Measurements from ENCODE around the gene FAM174B. TPM values are rescaled to one million over a fixed set of nuclear protein-coding genes. Genes with fewer than 3 reads are reported as not detected.

The FAM174B gene
- total RNA-seq, 4 donors from 2014 or later, result 6.6 to 16.5 (median 9.7) TPM

GRCh38 chr15:92665100-92665555 lies 9.6 kb upstream of the FAM174B start:
- Histone ChIP-seq H3K27me3 (no peaks in the 10 kb centered on the region), H3K4me3 (no peak overlapping the region), H3K4me1 (peaks cover 0 to 37% (median 14%) of the 10 kb centered on the region in 4 donors), H3K9me3 (no peaks in the 10 kb centered on the region), H3K27ac (peak overlapping the region in 3 of 4 donors; percentile 20 to 84 (median 37)), H3K36me3 (no peaks in the 10 kb centered on the region)
- 21 to 22% methylated on average over 10 of the region's 10 CpGs for WGBS, 2 donors
- peak in 1 of 2 donors; percentile 41 for DNase-seq (ENCODE audit: low spot score in 2 of 2)
- TF ChIP-seq CTCF (IDR thresholded peaks at IDR 0.05) (no peak), EP300 (IDR thresholded peaks at IDR 0.05) (peak; percentile 92 to 99)

- DNase-seq (ENCODE audit: low spot score in 2 of 2), result no peak
- WGBS, 2 donors, result 83 to 85% methylated on average over 12 of the region's 12 CpGs
- TF ChIP-seq POLR2A (IDR thresholded peaks at IDR 0.05) (no peak), EP300 (IDR thresholded peaks at IDR 0.05) (no peak), CTCF (IDR thresholded peaks at IDR 0.05) (no peak)
- H3K4me3 ChIP-seq, result no peak overlapping the region
- H3K4me1 ChIP-seq, result peaks cover 0 to 37% (median 14%) of the 10 kb centered on the region in 4 donors
- H3K9me3 ChIP-seq, result no peaks in the 10 kb centered on the region
- peak overlapping the region in 3 of 4 donors; percentile 20 to 84 (median 37) for H3K27ac ChIP-seq
- H3K27me3 ChIP-seq, result no peaks in the 10 kb centered on the region
- no peaks in the 10 kb centered on the region for H3K36me3 ChIP-seq
These were observed 8.8 kb upstream of the FAM174B start for GRCh38 chr15:92664178-92664900.

GRCh38 chr15:92663250-92663951 lies 7.8 kb upstream of the FAM174B start:
- peaks cover 0 to 37% (median 14%) of the 10 kb centered on the region in 4 donors for H3K4me1 ChIP-seq
- no peak overlapping the region for H3K4me3 ChIP-seq
- no peaks in the 10 kb centered on the region for H3K27me3 ChIP-seq
- WGBS, 2 donors, result 84 to 93% methylated on average over 13 of the region's 13 CpGs
- no peaks in the 10 kb centered on the region for H3K9me3 ChIP-seq
- TF ChIP-seq EP300 (IDR thresholded peaks at IDR 0.05) (no peak), POLR2A (IDR thresholded peaks at IDR 0.05) (no peak), CTCF (IDR thresholded peaks at IDR 0.05) (no peak)
- no peaks in the 10 kb centered on the region for H3K36me3 ChIP-seq
- DNase-seq (ENCODE audit: low spot score in 2 of 2), result no peak
- H3K27ac ChIP-seq, result no peak overlapping the region

GRCh38 chr15:92662762-92663161 lies 7.2 kb upstream of the FAM174B start:
- Histone ChIP-seq H3K36me3 (no peaks in the 10 kb centered on the region), H3K27ac (no peak overlapping the region), H3K4me1 (peaks cover 0 to 33% (median 14%) of the 10 kb centered on the region in 4 donors), H3K27me3 (no peaks in the 10 kb centered on the region), H3K9me3 (no peaks in the 10 kb centered on the region), H3K4me3 (no peak overlapping the region)
- 90 to 93% methylated on average over 4 of the region's 4 CpGs for WGBS, 2 donors
- DNase-seq (ENCODE audit: low spot score in 2 of 2), result no peak
- TF ChIP-seq EP300 (IDR thresholded peaks at IDR 0.05) (no peak), CTCF (IDR thresholded peaks at IDR 0.05) (no peak), POLR2A (IDR thresholded peaks at IDR 0.05) (no peak)

GRCh38 chr15:92661956-92662355 lies 6.4 kb upstream of the FAM174B start:
- DNase-seq (ENCODE audit: low spot score in 2 of 2), result peak in 1 of 2 donors; percentile 1
- no peaks in the 10 kb centered on the region for H3K36me3 ChIP-seq
- peaks cover 0 to 25% (median 9%) of the 10 kb centered on the region in 4 donors for H3K4me1 ChIP-seq
- H3K27ac ChIP-seq, result no peak overlapping the region
- TF ChIP-seq CTCF (IDR thresholded peaks at IDR 0.05), result no peak
- no peak for TF ChIP-seq POLR2A (IDR thresholded peaks at IDR 0.05)
- no peak for TF ChIP-seq EP300 (IDR thresholded peaks at IDR 0.05)
- no peaks in the 10 kb centered on the region for H3K27me3 ChIP-seq
- no peaks in the 10 kb centered on the region for H3K9me3 ChIP-seq
- no peak overlapping the region for H3K4me3 ChIP-seq

All from tibial nerve (tissue), 4 donors.